ENCODE results near the gene TMEM140.

DNA sequence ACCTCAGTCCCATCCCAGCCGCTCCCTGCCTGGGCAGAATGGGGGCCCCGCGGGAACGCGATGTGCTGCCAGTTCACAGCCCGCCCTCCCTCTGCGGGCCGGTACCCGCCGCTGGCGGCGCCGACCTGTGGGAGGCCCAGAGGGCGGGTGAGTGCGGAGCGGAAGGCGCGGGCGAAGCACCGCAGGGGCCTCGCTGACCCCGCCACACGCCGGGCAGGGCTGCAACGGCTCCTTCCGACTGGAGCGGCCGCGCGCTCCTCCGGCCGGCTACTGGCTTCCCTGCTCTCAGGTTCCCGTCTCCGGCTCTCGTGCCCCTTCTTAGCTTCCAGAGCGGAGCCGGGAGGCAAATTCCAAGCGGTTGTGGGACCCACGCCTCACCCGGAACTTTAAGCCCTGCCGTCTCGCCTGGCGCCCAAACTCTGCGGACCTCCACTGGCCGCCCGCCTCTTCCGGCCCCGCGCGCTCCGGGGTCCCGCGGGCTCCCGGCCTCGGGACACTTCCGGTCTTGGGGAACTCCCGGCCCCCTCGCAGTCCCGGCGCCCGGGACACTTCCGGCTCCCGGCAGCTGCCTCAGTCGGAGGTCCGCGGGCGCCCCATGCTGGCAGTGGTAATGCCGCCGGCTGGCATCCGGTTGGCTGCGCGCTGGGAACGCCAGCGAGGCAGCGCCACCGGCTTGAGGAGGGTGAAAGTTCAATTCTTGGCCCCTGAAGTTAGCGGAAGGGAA lies 22.6 kb downstream of the TMEM140 start, which contains the start of gene CYREN:
- TF ChIP-seq, protein P1, sequence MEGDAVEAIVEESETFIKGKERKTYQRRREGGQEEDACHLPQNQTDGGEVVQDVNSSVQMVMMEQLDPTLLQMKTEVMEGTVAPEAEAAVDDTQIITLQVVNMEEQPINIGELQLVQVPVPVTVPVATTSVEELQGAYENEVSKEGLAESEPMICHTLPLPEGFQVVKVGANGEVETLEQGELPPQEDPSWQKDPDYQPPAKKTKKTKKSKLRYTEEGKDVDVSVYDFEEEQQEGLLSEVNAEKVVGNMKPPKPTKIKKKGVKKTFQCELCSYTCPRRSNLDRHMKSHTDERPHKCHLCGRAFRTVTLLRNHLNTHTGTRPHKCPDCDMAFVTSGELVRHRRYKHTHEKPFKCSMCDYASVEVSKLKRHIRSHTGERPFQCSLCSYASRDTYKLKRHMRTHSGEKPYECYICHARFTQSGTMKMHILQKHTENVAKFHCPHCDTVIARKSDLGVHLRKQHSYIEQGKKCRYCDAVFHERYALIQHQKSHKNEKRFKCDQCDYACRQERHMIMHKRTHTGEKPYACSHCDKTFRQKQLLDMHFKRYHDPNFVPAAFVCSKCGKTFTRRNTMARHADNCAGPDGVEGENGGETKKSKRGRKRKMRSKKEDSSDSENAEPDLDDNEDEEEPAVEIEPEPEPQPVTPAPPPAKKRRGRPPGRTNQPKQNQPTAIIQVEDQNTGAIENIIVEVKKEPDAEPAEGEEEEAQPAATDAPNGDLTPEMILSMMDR (IDR thresholded peaks at IDR 0.05), result peak in 5 of 6 experiments; percentile 32 to 76 (median 61)
- peak in 1 of 2 donors; percentile 78 for TF ChIP-seq POLR2A (IDR thresholded peaks at IDR 0.05)
